Vagina (tissue), 2 donors: Measurements from ENCODE around the gene SMG6. TPM values are rescaled to one million over a fixed set of nuclear protein-coding genes. Genes with fewer than 3 reads are reported as not detected.

Source experiments
- DNase-seq, 2 donors: peaks; one replicate each; pipeline ENCODE4 v3.0.0-alpha.2; 2017; ENCODE audit errors: extremely low spot score in 2 of 2
- H3K27ac ChIP-seq: fragments of 200-600 bp; sonication (generic); one replicate; pipeline ENCODE4 v1.5.1; 2019
- H3K27me3 ChIP-seq: fragments of 200-600 bp; sonication (generic); one replicate; pipeline ENCODE4 v1.5.1; 2019
- H3K36me3 ChIP-seq, 2 donors: fragments of 200-600 bp; sonication (generic); one replicate each; pipeline ENCODE4 v1.5.1; 2017 to 2019
- H3K4me1 ChIP-seq: fragments of 200-600 bp; sonication (generic); one replicate; pipeline ENCODE4 v1.5.1; 2019
- H3K4me3 ChIP-seq, 2 donors: fragments of 200-600 bp; sonication (generic); 1 replicate in 1 of 2; 2 replicates in 1 of 2; pipeline ENCODE4 v1.5.1; 2016 to 2019
- H3K9me3 ChIP-seq: fragments of 200-600 bp; sonication (generic); one replicate; pipeline ENCODE4 v1.5.1; 2019
- POLR2A ChIP-seq, 2 donors: fragments of 450-650 bp; IDR thresholded peaks; one replicate each; pipeline ENCODE4 v1.6.1; 2017; ENCODE audit warnings: antibody characterized with exemption in 2 of 2, mild to moderate bottlenecking in 2 of 2, moderate library complexity in 2 of 2
- POLR2AphosphoS5 ChIP-seq, 2 donors: sonication (generic); formaldehyde crosslinking; IDR thresholded peaks; one replicate each; pipeline ENCODE4 v1.9.0; 2017; ENCODE audit warnings: antibody characterized with exemption in 2 of 2, mild to moderate bottlenecking in 2 of 2, low read depth in 1 of 2; ENCODE audit not compliant: insufficient read depth in 1 of 2
- intact Hi-C: fragments of 100-400 bp; cut with DNase I; formaldehyde crosslinking; loops from one replicate; pipeline ENCODE4 v1.15.1; 2023
- total RNA-seq: library from RNA; depleted of rRNA; stranded (reverse); fragments of >200 nt; gene quantifications from one replicate; pipeline ENCODE4 v1.2.3, GENCODE V29; 2016
- TF ChIP-seq, protein P1 (sequence below), 3 experiments: fragments of 450-650 bp in 2 of 3; fragments of 200-600 bp in 1 of 3; sonication (generic) in 1 of 3; IDR thresholded peaks; one replicate each; pipeline ENCODE4 v1.5.1; 2017 to 2019; ENCODE audit warnings: antibody characterized with exemption in 3 of 3, mild to moderate bottlenecking in 2 of 3, moderate library complexity in 2 of 3

The SMG6 gene
- total RNA-seq, 1 donor from 2014 or later: 46.2 TPM

DNA sequence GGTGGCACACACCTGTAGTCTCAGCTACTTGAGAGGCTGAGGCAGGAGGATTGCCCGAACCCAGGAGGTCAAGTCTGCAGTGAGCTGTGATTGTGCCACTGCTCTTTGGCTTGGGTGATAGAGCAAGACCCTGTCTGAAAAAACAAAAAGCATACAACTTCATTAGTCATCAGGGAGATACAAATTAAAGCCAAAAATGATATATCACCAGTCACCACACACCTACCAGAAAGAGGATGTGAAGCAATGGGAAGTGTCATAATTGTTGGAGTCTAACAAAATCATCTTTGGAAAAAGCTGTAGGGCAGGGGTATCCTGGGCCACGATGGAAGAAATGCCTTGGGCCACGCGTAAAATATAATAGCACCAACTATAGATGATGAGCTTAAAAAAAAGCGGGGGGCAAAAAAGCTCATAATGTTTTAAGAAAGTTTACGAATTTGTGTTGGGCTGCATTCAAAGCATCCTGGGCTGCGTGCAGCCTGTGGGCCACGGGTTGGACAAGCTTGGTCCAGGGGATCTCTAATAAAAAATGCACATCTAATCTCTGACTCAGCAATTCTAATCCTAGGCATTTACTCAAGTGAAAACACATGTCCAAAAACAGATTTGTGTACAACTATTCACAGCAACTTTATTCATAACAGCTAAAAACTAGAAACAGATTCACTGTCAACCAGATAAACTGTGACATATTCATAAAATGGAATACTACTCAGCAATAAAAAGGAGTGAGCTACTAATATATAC, 182.8 kb downstream of the SMG6 start:
- DNase-seq: no peak
- intact Hi-C loops: no loop called here
- TF ChIP-seq, protein P1, sequence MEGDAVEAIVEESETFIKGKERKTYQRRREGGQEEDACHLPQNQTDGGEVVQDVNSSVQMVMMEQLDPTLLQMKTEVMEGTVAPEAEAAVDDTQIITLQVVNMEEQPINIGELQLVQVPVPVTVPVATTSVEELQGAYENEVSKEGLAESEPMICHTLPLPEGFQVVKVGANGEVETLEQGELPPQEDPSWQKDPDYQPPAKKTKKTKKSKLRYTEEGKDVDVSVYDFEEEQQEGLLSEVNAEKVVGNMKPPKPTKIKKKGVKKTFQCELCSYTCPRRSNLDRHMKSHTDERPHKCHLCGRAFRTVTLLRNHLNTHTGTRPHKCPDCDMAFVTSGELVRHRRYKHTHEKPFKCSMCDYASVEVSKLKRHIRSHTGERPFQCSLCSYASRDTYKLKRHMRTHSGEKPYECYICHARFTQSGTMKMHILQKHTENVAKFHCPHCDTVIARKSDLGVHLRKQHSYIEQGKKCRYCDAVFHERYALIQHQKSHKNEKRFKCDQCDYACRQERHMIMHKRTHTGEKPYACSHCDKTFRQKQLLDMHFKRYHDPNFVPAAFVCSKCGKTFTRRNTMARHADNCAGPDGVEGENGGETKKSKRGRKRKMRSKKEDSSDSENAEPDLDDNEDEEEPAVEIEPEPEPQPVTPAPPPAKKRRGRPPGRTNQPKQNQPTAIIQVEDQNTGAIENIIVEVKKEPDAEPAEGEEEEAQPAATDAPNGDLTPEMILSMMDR (IDR thresholded peaks at IDR 0.05): no peak
- TF ChIP-seq POLR2AphosphoS5 (IDR thresholded peaks at IDR 0.05; ENCODE audit: insufficient read depth in 1 of 2, low read depth in 1 of 2) (no peak), POLR2A (IDR thresholded peaks at IDR 0.05) (no peak)
- peak overlapping the region; percentile 10 for H3K27ac ChIP-seq
- H3K27me3 ChIP-seq: no peaks in the 10 kb centered on the region
- peaks cover 31% of the 10 kb centered on the region for H3K4me1 ChIP-seq
- H3K36me3 ChIP-seq: no peaks in the 10 kb centered on the region
- H3K9me3 ChIP-seq: no peaks in the 10 kb centered on the region
- H3K4me3 ChIP-seq: no peak overlapping the region

DNA sequence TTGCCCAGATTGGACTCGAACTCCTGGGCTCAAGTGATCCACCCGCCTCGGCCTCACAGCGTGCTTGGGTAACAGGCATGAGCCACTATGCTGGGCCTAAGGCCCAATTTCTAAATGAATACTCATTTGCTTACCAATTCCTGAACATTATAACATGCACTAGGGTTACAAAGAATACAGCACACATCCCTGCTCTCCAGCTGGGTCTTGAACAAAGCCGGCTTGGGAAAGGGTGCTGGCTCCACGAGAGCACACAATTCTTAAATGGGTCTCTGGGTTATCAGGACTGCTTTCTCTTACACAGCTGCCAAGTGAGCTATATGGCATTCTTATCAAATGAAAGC, 190.3 kb downstream of the SMG6 start:
- TF ChIP-seq, protein P1 (IDR thresholded peaks at IDR 0.05): no peak
- no peak for TF ChIP-seq POLR2A (IDR thresholded peaks at IDR 0.05)
- no peak for TF ChIP-seq POLR2AphosphoS5 (IDR thresholded peaks at IDR 0.05; ENCODE audit: insufficient read depth in 1 of 2, low read depth in 1 of 2)
- Histone ChIP-seq H3K27me3 (no peaks in the 10 kb centered on the region), H3K4me3 (no peak overlapping the region), H3K4me1 (no peaks in the 10 kb centered on the region), H3K9me3 (no peaks in the 10 kb centered on the region), H3K27ac (no peak overlapping the region), H3K36me3 (no peaks in the 10 kb centered on the region)
- intact Hi-C loops: no loop called here
- no peak for DNase-seq

DNA sequence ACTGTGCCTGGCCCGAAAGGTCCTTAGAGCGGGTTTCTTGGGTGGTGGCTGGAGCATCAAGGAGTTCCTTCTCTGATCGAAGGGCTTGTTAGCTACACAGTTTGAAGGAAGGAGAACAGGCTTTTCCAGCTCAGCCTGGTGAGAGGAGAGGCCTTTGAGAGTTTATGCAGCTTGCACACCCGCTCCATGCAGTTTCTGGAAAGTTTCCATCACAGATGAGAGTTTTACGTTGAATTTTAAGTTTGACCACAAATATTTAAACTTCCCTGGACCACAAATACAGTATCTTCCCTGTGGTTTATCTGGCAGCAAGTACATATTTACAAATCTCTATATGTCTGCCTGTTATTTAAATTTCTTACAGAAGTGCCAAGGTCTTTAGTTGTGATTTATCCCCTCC, 191.9 kb downstream of the SMG6 start:
- no peaks in the 10 kb centered on the region for H3K36me3 ChIP-seq
- no peak for DNase-seq
- H3K27ac ChIP-seq: no peak overlapping the region
- H3K4me1 ChIP-seq: peaks cover 15% of the 10 kb centered on the region
- intact Hi-C loops: no loop called here
- H3K4me3 ChIP-seq: no peak overlapping the region
- no peaks in the 10 kb centered on the region for H3K9me3 ChIP-seq
- no peaks in the 10 kb centered on the region for H3K27me3 ChIP-seq
- TF ChIP-seq POLR2A (IDR thresholded peaks at IDR 0.05): no peak
- TF ChIP-seq POLR2AphosphoS5 (IDR thresholded peaks at IDR 0.05; ENCODE audit: insufficient read depth in 1 of 2, low read depth in 1 of 2): peak in 1 of 2 donors; percentile 27

DNA sequence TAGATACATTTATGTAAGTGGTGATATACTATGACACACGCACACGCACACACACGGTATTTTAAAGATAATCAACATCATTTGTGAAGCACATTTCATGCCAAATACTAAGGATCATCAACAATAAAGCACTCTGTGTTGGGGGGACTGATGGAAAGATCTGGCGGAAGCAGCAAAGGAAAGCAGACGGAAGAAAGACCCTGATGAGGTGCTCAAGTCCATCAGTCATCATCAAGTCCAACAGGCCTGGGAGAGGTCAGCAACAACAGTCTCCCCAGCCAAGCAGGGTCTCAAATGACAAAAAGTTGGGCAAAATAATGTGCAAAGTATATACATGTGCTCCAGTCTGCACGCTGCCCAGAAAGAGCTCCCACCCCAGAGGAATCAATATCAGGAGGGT, 193.1 kb downstream of the SMG6 start:
- no peak for DNase-seq
- TF ChIP-seq POLR2A (IDR thresholded peaks at IDR 0.05) (no peak), POLR2AphosphoS5 (IDR thresholded peaks at IDR 0.05; ENCODE audit: insufficient read depth in 1 of 2, low read depth in 1 of 2) (no peak)
- TF ChIP-seq, protein P1 (IDR thresholded peaks at IDR 0.05): no peak
- no peaks in the 10 kb centered on the region for H3K27me3 ChIP-seq
- H3K27ac ChIP-seq: no peak overlapping the region
- H3K4me1 ChIP-seq: peaks cover 24% of the 10 kb centered on the region
- no peaks in the 10 kb centered on the region for H3K9me3 ChIP-seq
- H3K4me3 ChIP-seq: no peak overlapping the region
- intact Hi-C loops: no loop called here
- no peaks in the 10 kb centered on the region for H3K36me3 ChIP-seq

DNA sequence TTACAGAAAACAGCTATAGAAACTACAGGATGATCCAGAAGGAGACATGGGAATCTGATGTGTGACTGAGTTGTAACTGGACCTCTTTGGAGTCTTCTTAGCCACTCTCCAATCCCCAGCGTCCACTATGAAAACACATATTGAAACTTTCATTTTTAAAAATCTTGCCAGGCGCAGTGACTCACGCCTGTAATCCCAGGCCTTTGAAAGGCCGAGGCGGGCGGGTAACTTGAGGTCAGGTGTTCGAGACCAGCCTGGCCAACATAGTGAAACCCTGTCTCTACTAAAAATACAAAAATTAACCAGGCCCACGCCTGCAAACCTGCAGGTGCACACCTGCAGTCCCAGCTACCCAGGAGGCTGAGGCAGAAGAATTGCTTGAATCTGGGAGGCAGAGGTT, 195.4 kb downstream of the SMG6 start:
- Histone ChIP-seq H3K36me3 (no peaks in the 10 kb centered on the region), H3K9me3 (no peaks in the 10 kb centered on the region), H3K27me3 (no peaks in the 10 kb centered on the region), H3K4me1 (peaks cover 24% of the 10 kb centered on the region), H3K27ac (no peak overlapping the region), H3K4me3 (no peak overlapping the region)
- TF ChIP-seq, protein P1 (IDR thresholded peaks at IDR 0.05): no peak
- no peak for TF ChIP-seq POLR2AphosphoS5 (IDR thresholded peaks at IDR 0.05; ENCODE audit: insufficient read depth in 1 of 2, low read depth in 1 of 2)
- intact Hi-C loops: no loop called here
- DNase-seq: no peak
